ENCODE data around the gene TM4SF4. TPM values are rescaled to one million over a fixed set of nuclear protein-coding genes. Genes with fewer than 3 reads are reported as not detected.

Gene TM4SF4
- total RNA-seq, 1 donor from 2014 or later, result not detected

DNA sequence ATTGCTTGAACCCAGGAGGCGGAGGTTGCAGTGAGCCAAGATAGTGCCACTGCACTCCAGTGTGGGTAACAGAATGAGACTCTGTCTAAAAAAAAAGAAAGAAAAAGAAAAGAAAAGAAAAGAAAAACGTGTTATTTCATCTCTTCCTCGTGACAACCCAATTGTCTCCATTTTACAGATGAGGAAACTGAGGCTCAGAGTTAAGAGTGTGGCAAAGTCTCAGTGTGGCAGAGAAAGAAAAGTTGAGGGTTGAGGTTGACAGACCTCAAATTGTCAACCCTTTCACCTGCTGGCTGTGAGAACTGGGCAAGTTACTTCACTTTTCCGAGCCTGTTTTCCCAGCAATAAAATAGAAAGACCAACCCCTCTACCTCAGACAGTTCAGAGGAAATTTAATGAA lies 59.6 kb downstream of the TM4SF4 start:
- intact Hi-C loops (cut with DNase I), result no loop called here
- DNase-seq (no peak), ATAC-seq (no peak)
- H3K4me3 ChIP-seq, result no peak overlapping the region
- no peaks in the 10 kb centered on the region for H3K27me3 ChIP-seq (ENCODE audit: low read depth)
- no peak overlapping the region for H3K27ac ChIP-seq
- no peaks in the 10 kb centered on the region for H3K9me3 ChIP-seq
- H3K4me1 ChIP-seq, result peaks cover 43% of the 10 kb centered on the region
- no peak for TF ChIP-seq CTCF (IDR thresholded peaks at IDR 0.05)
- no peaks in the 10 kb centered on the region for H3K36me3 ChIP-seq

GRCh38 chr3:149534671-149535332 lies 60.3 kb downstream of the TM4SF4 start:
- no peak for DNase-seq
- Histone ChIP-seq H3K27ac (peak overlapping the region; percentile 38), H3K36me3 (no peaks in the 10 kb centered on the region), H3K4me3 (no peak overlapping the region), H3K9me3 (no peaks in the 10 kb centered on the region), H3K4me1 (peaks cover 43% of the 10 kb centered on the region), H3K27me3 (ENCODE audit: low read depth) (no peaks in the 10 kb centered on the region)
- peak; percentile 74 to 76 for ATAC-seq
- no peak for TF ChIP-seq CTCF (IDR thresholded peaks at IDR 0.05)
- intact Hi-C loops (cut with DNase I), result no loop called here

GRCh38 chr3:149535333-149535685 lies 60.8 kb downstream of the TM4SF4 start:
- intact Hi-C loops (cut with DNase I), result no loop called here
- H3K36me3 ChIP-seq, result no peaks in the 10 kb centered on the region
- H3K27me3 ChIP-seq (ENCODE audit: low read depth), result no peaks in the 10 kb centered on the region
- H3K27ac ChIP-seq, result peak overlapping the region; percentile 38
- ATAC-seq, result no peak
- no peak for DNase-seq
- no peak overlapping the region for H3K4me3 ChIP-seq
- H3K9me3 ChIP-seq, result no peaks in the 10 kb centered on the region
- TF ChIP-seq CTCF (IDR thresholded peaks at IDR 0.05), result no peak
- peaks cover 43% of the 10 kb centered on the region for H3K4me1 ChIP-seq

- peak; percentile 64 for DNase-seq
- Histone ChIP-seq H3K9me3 (no peaks in the 10 kb centered on the region), H3K4me3 (no peak overlapping the region), H3K4me1 (peaks cover 43% of the 10 kb centered on the region), H3K27ac (peak overlapping the region; percentile 0), H3K27me3 (ENCODE audit: low read depth) (no peaks in the 10 kb centered on the region), H3K36me3 (peaks cover 5% of the 10 kb centered on the region)
- intact Hi-C loops (cut with DNase I), result no loop called here
- no peak for TF ChIP-seq CTCF (IDR thresholded peaks at IDR 0.05)
- peak; percentile 68 to 75 for ATAC-seq
Observed at GRCh38 chr3:149536429-149536828, 61.9 kb downstream of the TM4SF4 start.

DNA sequence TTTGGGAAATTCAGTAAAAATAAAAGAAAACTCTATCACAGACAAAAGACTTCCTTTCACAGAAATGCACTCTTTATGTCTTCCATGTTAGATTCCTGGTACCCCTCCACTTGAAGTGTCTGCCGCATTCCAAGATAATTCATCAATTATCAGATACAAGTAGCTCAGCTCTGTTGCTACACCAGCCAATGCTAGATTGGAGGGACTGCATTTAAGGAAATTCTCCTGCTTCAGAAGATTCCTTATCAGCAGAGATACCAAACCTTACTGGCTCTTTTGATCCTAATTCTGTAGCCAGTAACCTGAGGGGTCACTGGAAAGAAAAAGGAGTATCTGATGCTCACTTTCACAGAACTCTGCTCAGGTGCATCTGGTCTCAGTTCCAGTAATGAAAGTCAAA lies 63.9 kb downstream of the TM4SF4 start:
- Histone ChIP-seq H3K36me3 (peaks cover 15% of the 10 kb centered on the region), H3K27ac (no peak overlapping the region), H3K27me3 (ENCODE audit: low read depth) (no peaks in the 10 kb centered on the region), H3K4me1 (peaks cover 38% of the 10 kb centered on the region), H3K9me3 (no peaks in the 10 kb centered on the region), H3K4me3 (no peak overlapping the region)
- intact Hi-C loops (cut with DNase I), result no loop called here
- ATAC-seq (no peak), DNase-seq (no peak)
- no peak for TF ChIP-seq CTCF (IDR thresholded peaks at IDR 0.05)

All from lower lobe of right lung (tissue), 2 donors.